ENCODE measurements around the gene UAP1L1.

- TF ChIP-seq EZH2phosphoT487 (IDR thresholded peaks at IDR 0.05; ENCODE audit: low read length) (no peak), CTCF (IDR thresholded peaks at IDR 0.05; ENCODE audit: low read length) (no peak)
Observed at GRCh38 chr9:137110147-137110910, 33.0 kb downstream of the UAP1L1 start.
